HTERT RPE-1 (cell line): ENCODE results near the gene TXN2.
"Not testable (repeated sequence)": the region's sequence is repeated elsewhere in the genome, so short reads cannot be mapped to it uniquely, and the experiment has no call there.

ENCODE experiments used
- in situ Hi-C: fragments of 300-500 bp; cut with MboI; formaldehyde crosslinking; loops from 4 replicates; pipeline ENCODE4 v1.14.3; 2020; ENCODE audit warnings: low sequenced_read_pairs

TXN2 gene

DNA sequence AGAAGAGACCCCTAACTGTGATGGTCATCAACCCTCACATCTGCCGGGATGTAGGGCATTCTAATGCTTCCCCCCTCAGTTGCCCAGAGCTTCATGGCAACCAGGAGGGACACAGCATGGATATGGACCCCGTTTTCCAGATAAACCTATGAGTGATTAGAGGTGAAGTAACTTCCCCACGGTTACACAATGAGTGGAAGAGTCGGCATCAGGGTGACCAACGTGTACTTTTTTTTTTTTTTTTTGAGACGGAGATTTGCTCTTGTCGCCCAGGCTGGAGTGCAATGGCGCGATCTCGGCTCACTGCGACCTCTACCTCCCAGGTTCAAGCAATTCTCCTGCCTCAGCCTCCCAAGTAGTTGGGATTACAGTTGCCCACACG lies 25.0 kb downstream of the TXN2 start:
- in situ Hi-C loops: no loop called here

- in situ Hi-C loops: no loop called here
Observed at GRCh38 chr22:36455571-36456463, 25.6 kb downstream of the TXN2 start.

- in situ Hi-C loops: no loop called here
Observed at GRCh38 chr22:36454916-36455570, 26.4 kb downstream of the TXN2 start.

- in situ Hi-C loops: no loop called here
Observed at GRCh38 chr22:36453855-36454378, 27.5 kb downstream of the TXN2 start.

DNA sequence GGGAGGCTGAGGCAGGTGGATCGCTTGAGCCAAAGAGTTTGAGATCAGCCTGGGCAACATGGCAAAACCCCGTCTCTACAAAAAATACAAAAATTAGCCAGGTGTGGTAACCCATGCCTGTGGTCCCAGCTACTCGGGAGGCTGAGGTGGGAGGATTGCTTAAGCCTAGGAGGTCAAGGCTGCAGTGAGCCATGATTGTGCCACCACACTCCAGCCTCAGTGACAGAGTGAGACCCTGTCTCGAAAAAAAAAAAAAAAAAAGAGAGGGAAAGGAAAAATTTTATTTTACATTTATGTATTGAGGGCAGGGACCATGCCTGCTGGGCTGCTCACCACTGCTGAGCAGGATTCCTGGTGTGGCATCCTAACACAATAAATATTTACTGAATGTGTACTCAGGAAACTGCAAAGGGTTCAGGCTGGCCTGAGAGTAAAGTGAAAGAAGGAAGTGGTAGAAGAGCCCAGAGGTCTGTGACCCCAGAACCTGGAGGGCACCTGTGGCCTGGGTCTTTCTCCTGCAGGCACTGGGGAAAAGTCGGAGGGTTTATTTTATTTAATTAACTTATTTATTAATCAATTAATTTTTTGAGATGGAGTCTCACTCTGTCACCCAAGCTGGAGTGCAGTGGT lies 28.3 kb downstream of the TXN2 start:
- in situ Hi-C loops: not testable (repeated sequence)

- in situ Hi-C loops: no loop called here
Observed at GRCh38 chr22:36452250-36452977, 29.0 kb downstream of the TXN2 start.

DNA sequence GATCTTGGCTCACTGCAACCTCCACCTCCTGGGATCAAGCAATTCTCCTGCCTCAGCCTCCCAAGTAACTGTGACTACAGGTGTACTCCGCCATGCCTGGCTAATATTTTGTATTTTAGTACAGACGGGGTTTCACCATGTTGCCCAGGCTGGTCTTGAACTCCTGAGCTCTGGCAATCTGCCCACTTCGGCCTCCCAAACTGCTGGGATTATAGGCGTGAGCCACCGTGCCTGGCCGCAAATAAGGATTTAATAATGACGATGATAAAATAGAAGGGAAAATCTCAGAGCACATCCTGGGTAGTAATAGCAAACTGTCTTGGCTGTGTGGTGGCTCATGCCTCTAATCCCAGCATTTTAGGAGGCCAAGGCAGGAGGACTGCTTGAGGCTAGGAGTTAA lies 30.5 kb downstream of the TXN2 start:
- in situ Hi-C loops: not testable (repeated sequence)

DNA sequence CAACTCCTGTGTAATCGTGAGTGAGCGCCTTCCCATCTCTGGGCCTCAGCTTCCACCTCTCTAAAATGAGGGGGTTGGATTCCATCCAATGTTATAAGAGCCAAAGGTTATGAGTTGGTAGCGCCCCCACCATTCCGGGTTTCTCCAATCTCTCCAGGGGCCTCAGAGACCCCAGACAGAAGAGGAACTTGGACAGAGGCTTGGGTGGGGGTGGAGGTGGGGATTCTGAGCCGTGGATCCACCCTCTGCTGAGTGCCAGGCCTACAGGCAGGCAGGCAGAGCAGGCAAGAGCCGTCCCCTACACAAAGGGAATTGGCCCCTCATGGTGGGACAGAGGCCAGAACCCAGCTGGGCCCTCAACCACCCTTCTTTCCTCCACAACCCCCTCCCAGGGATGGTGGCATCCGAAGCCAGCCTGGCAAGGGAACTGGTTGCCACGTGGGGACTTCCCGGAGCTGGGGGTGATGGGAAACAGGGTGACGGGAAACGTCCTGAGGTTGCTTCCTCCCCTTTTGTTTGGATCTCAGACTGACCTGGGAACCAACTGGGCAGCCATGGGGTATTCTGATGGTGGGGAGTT lies 31.8 kb downstream of the TXN2 start:
- in situ Hi-C loops: no loop called here

DNA sequence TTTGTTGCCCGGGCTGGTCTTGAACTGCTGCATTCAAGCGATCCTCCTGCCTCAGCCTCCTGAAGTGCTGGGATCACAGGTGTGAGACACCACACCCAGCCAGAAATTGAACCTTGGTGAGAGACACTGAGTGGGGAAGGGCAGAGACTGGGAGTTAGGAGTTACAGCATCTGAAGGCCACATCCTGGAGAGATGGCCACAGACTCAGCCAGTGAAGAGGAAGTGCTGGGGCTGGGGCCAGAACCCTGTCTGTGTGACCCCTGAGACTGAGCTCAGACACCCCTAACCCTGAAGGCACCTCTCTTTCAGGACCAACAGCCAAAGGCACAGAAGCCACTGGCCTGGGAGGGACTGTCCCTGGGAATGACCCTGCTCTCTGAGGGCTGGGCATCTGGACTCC lies 33.8 kb downstream of the TXN2 start:
- in situ Hi-C loops: no loop called here

DNA sequence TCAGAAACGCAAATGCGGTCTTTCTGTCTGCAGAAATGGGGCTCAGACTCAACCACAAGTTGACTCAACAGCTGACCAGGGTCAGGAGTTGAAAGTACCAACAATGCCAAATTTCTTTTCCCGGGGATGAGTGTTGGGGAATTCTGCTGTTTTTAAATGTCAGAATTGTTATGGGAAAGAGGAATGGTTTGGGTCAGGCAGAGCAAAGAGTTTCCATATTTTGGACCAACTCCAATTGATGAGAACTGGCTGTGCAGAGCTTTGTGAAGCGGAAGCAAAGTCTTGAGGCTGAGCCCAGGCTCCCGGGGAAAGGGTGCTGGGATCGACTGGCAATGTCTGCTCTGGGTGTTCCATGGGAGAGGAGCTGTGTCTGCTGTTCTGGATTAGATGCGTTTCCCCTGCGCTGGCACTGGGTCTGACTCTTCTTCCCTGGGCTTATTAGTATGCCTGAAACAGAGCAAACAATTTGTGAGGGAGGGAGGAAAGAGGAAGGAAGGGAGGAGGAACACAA lies 36.2 kb downstream of the TXN2 start:
- in situ Hi-C loops: no loop called here

DNA sequence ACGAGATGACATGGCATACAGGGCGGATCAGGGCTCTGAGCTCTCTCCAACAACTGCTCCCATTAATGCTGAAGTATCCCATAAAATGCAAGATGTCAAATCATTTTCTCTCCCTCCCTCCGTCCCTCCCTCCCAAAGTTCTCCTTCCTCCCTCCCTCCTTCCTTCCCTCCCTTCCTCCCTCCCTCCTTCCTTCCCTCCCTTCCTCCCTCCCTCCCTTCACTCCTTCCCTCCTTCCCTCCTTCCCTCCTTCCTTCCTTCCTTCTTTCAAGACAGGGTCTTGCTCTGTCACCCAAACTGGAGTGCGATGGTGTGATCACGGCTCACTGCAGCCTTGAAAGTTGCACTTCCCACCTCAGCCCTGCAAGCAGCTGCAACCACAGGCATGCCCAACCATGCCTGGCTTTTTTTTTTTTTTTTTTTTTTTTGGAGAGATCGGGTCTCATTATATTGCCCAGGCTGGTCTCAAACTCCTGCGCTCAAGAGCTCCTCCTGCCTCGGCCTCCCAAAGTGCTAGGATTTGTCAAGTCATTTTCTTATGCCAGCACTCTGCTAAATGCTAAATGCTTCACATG lies 38.2 kb downstream of the TXN2 start:
- in situ Hi-C loops: no loop called here

GRCh38 chr22:36442506-36443197 lies 38.8 kb downstream of the TXN2 start:
- in situ Hi-C loops: no loop called here

- in situ Hi-C loops: no loop called here
Observed at GRCh38 chr22:36440429-36441002, 40.9 kb downstream of the TXN2 start.

DNA sequence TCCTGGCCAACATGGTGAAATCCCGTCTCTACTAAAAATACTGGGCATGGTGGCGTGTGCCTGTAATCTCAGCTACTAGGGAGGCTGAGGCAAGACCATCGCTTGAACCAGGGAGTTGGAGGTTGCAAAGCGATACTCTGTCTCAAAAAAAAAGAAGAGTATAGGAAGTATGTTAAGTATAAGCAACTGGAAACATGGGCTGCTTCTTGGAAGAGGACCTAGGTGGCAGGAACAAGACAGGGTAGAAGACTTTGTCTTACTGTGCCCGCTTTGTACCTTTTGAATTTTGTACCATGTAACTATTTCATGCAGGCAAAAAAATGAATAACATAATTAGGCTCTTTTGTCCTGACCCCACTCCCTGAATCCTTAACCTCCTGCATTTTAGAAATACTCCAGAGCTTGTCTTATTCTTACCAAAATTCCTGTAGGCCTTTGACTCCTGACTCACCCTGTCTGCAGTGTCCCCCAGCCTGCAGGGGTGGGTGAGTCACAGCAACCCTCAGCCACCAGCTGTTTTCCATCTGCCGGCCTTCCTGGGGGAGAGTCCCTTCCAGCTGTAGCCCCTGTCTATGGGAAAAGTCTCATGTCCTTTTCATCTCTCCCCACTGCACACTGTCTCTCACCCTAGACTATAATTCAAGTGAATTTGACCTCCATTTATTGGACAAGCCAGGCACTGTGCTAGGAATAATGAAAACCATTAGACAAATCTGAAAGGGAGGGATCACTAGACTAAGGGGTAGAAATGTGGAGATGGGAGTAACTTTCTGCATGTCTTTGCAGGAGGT lies 41.8 kb downstream of the TXN2 start:
- in situ Hi-C loops: no loop called here

GRCh38 chr22:36435516-36436415 lies 45.7 kb downstream of the TXN2 start:
- in situ Hi-C loops: no loop called here

DNA sequence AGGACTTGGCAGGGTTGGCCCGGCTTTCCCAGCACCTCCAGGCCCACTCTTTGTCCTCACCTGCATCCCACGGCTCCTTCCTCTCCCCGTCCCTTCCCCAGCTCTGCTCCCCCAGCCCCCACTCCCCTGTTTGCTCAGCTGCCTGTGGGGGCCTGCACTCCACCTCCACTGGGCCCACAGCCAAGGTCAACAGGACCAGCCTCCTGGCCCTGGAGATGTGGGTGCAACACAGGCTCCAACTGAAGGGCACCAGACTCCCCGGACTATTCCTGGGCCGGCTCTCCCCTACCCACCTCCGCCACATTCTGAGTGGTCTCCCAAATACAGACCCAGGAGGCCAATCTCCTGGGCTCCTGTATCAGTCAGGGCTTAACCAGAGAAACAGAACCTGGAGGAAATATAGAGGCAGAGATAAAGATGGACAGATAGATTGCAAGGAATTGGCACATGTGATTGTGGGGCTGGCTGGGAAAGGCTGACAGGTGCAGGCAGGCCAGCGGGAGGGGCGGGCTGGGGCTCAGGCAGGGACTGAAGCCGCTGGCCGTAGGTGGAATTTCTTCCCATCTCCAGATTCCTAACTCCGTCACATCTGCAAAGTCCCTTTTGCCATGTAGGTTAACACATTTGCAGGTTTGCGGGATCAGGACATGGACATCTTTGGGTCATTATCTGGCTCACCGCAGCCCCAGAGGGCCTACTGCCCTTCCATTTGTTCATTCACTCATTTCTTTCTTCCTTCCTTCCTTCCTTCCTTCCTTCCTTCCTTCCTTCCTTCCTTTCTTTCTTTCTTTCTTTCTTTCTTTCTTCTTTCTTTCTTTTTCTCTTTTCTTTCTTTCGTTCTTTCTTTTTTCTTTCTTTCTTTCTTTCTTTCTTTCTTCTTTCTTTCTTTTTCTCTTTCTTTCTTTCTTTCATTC lies 47.9 kb downstream of the TXN2 start:
- in situ Hi-C loops: no loop called here
